Breast epithelium (tissue), 3 donors: Measurements from ENCODE around the gene GBF1.

Source experiments
- CTCF ChIP-seq, 3 donors: fragments of 450-650 bp; IDR thresholded peaks; one replicate each; pipeline ENCODE4 v1.5.1; 2016 to 2017; ENCODE audit warnings: antibody characterized with exemption in 3 of 3, mild to moderate bottlenecking in 3 of 3, moderate library complexity in 3 of 3
- POLR2A ChIP-seq: fragments of 450-650 bp; IDR thresholded peaks from one replicate; pipeline ENCODE4 v1.6.1; 2016; ENCODE audit warnings: antibody characterized with exemption, mild to moderate bottlenecking, moderate library complexity
- POLR2AphosphoS5 ChIP-seq, 3 donors: sonication (generic); formaldehyde crosslinking; IDR thresholded peaks; one replicate each; pipeline ENCODE4 v1.6.1; 2017; ENCODE audit warnings: antibody characterized with exemption in 3 of 3

DNA sequence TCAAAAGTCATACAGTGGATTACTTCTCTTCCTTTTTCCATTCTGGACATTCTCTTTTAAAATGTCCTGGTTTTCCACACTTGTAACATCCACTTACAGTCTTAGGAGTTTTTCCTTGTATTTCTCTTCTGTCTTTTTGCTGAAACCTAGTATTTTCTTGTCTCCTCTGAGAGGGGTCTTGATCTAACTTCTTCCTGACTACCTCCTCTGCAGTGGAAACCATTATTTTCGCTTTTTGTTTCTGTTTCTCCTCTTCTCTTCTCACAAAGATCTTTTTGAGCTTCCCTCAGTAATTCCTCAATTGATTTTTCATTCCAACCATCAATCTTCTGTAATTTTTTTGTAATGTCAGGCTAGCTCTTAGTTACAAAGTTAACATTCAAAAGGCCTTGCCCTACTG lies 42.9 kb upstream of the GBF1 start:
- no peak for TF ChIP-seq CTCF (IDR thresholded peaks at IDR 0.05)
- no peak for TF ChIP-seq POLR2AphosphoS5 (IDR thresholded peaks at IDR 0.05)
- no peak for TF ChIP-seq POLR2A
